NCI-H446 treated with DMSO at 0.1 percent for 48 hours (cell line): ENCODE measurements around the gene RUNDC3A.
"Not testable (repeated sequence)": the region's sequence is repeated elsewhere in the genome, so short reads cannot be mapped to it uniquely, and the experiment has no call there.

ENCODE experiments used
- DNase-seq: peaks from one replicate; lab custom pipeline; 2025; lab: John Stamatoyannopoulos, UW

Gene RUNDC3A

GRCh38 chr17:44343510-44344209 lies 35.3 kb downstream of the RUNDC3A start:
- DNase-seq: no peak

GRCh38 chr17:44344939-44345453 lies 36.6 kb downstream of the RUNDC3A start, which contains the start of gene GRN:
GRN (plus strand) TSS chr17:44345302; CDS start chr17:44349165, 3,863 bp downstream.
- DNase-seq: peak; percentile 95

- DNase-seq: no peak
Measured at GRCh38 chr17:44345454-44346026, 37.1 kb downstream of the RUNDC3A start.

- DNase-seq: no peak
Measured at GRCh38 chr17:44346064-44346844, 37.9 kb downstream of the RUNDC3A start.

GRCh38 chr17:44347206-44348055 lies 39.0 kb downstream of the RUNDC3A start:
- not testable (repeated sequence) for DNase-seq

- no peak for DNase-seq
Measured at GRCh38 chr17:44348234-44348987, 40.0 kb downstream of the RUNDC3A start.

- no peak for DNase-seq
Measured at GRCh38 chr17:44348988-44349364, 40.6 kb downstream of the RUNDC3A start.

GRCh38 chr17:44349553-44350070 lies 41.2 kb downstream of the RUNDC3A start:
- DNase-seq: no peak

- no peak for DNase-seq
Measured at GRCh38 chr17:44350733-44351226, 42.4 kb downstream of the RUNDC3A start.

GRCh38 chr17:44351464-44351863 lies 43.1 kb downstream of the RUNDC3A start:
- DNase-seq: no peak

- DNase-seq: no peak
Measured at GRCh38 chr17:44351961-44352827, 43.8 kb downstream of the RUNDC3A start.

GRCh38 chr17:44352828-44353671 lies 44.6 kb downstream of the RUNDC3A start:
- DNase-seq: no peak

- DNase-seq: no peak
Measured at GRCh38 chr17:44353672-44354331, 45.4 kb downstream of the RUNDC3A start.

GRCh38 chr17:44354582-44355561 lies 46.5 kb downstream of the RUNDC3A start:
- DNase-seq: no peak

GRCh38 chr17:44355642-44356099 lies 47.3 kb downstream of the RUNDC3A start:
- no peak for DNase-seq

GRCh38 chr17:44356241-44356640 lies 47.8 kb downstream of the RUNDC3A start:
- DNase-seq: no peak

GRCh38 chr17:44358066-44358465 lies 49.7 kb downstream of the RUNDC3A start:
- no peak for DNase-seq
